HG02610 (cell line): ENCODE results near the gene PLXDC1.

Experiments used
- ATAC-seq: cut with Tn5 transposase; IDR thresholded peaks from one replicate; pipeline ENCODE4 v1.9.1; 2021; ENCODE audit warnings: mild to moderate bottlenecking, moderate library complexity; ENCODE audit not compliant: unreplicated experiment

PLXDC1 gene

DNA sequence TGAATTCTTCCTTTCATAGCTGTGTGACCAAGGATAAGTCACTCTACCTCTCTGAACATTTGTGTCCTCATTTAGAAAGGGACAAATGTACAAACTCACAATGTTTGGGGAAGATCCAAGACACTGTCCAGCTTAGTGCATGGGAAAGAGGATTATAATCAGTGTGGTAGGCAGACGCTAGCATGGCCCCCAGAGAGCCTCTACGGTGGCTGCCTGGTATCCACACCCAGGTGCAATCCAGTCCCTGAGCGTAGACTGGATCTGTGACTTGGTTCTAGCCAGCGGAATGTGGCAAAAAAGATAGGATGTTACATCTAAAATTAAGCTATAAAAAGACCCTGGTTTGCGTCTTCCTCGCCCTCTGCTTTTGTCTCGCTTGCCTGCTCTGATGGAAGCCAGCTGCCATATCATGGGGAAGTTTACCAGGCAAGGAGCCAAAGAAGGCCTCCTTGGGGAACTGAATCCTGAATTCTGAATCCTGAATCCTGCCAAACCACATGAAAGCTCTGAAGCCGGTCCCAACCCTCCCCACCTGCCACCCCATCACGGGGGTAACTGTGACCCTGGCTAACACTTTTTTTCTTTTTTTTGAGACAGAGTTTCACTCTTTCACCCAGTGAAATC is 51.7 kb downstream of the PLXDC1 start:
- no peak for ATAC-seq

DNA sequence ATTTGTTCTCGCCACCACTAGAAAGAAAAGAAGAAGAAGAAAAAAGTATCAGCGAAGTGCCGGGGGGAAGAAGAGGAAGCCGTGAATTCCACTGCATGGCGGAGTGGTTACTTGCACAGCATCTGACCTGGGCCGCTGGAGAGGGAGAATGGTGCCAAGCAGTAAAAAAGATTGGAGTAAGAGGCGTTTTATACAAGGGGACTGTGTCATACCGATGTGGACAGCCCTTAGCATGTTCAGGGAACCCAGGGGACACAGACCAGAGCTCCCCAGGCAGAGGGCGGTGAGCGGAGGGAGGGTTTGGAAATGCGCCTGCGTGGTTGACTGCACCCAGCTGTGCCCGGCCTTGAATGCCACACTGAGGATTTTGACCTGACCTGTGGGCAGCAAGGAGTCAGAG is 52.8 kb downstream of the PLXDC1 start:
- ATAC-seq: no peak

- ATAC-seq: no peak
Measured at GRCh38 chr17:39097537-39097936, 53.9 kb downstream of the PLXDC1 start.

- no peak for ATAC-seq
Measured at GRCh38 chr17:39097150-39097519, 54.3 kb downstream of the PLXDC1 start.

DNA sequence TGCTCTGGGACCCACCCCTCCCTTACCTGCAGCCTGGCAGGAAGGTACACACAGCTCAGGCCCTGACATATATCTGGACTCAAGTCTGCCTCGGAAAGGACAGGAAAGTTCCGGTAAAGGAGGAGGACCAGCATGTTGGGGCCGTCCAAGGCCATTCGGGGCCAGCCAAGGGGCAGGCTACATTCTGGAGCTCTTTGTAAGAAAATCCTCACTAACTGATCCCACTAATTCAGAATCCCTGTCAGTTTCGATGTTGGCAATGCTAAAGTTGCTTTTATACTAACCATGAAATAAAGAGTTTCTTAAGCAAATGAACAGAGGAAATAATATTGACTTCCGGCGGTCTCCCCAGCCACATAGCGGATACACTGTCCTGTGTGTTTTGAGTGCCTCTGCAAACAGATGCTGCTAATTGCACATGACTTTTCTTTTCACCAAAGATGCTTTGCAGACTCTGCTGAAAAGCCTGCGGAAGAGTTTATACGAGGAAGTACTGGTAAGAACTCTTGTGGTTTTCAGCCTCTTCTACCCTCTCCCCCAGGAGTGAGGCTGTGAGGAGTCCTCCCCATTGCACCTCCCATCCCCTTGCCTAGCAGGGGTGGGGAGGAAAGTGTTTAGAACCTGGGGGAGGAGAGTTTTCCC is 54.8 kb downstream of the PLXDC1 start:
- ATAC-seq: no peak

GRCh38 chr17:39095309-39095686 is 56.1 kb downstream of the PLXDC1 start:
- no peak for ATAC-seq

GRCh38 chr17:39094607-39095308 is 56.7 kb downstream of the PLXDC1 start:
- ATAC-seq: no peak

DNA sequence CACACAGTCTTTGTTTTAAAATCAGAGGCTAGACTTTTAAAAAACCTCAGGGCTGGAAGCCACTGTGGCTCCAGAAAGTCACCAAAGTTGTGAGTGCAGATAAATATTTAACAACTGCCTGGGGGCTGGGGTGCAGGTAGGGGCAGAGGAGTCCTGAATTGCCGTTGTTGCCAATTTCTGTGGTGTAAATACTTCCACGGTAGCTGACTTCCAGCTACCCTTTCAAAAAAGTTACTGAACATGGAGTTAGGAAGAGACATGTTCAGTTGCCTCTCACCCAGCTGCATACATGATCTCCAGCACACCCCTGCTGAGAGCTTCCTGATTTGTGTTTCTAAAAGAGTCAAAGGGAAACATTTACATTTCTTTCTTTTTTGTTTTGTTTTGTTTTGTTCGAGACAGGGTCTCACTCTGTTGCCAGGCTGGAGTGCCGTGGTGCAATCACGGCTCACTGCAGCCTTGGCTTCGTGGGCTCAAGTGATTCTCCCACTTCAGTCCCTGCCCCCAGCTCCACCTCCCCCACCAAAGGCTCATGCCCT is 58.7 kb downstream of the PLXDC1 start:
- ATAC-seq: no peak

- no peak for ATAC-seq
Measured at GRCh38 chr17:39090908-39091665, 60.4 kb downstream of the PLXDC1 start.

DNA sequence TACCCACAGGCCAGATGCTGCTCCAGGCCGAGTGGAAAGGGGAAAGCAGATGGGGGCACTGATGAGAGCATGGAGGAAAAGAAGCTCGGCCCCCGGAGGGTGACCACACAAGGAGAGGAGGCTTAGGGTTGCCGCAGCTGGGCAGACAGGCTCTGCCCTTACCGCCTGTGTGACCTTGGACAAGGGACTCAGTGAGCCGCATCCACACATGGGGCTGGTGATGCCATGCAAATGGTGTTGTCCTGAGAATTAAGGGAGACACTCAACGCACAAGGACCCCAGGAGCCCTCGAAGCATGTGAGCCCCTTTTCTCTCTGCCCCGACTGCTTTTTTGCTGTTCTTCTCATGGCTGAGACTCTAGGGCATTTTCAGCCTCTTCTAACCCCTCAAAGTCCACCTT is 61.0 kb downstream of the PLXDC1 start:
- ATAC-seq: no peak

- no peak for ATAC-seq
Measured at GRCh38 chr17:39084558-39084957, 66.9 kb downstream of the PLXDC1 start.

- no peak for ATAC-seq
Measured at GRCh38 chr17:39083270-39083669, 68.2 kb downstream of the PLXDC1 start.

DNA sequence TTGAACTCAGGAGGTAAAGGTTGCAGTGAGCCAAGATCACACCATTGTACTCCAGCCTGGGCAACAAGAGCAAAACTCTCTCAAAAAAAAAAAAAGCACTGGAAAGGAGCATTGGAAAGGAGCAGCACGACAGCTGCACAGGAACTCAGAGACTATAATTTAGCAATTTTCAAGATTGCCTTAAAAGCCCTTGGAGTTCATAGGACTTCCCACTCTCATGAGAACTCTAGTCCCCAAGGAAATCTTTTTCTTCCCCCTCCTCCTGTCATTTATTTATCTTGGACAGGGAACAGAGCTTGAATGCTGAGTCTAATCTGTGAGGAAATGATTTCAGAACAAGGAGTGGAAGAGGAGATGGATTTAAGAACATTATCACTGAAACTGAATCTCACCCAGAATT is 69.0 kb downstream of the PLXDC1 start:
- no peak for ATAC-seq

GRCh38 chr17:39081851-39082250 is 69.6 kb downstream of the PLXDC1 start:
- ATAC-seq: no peak

DNA sequence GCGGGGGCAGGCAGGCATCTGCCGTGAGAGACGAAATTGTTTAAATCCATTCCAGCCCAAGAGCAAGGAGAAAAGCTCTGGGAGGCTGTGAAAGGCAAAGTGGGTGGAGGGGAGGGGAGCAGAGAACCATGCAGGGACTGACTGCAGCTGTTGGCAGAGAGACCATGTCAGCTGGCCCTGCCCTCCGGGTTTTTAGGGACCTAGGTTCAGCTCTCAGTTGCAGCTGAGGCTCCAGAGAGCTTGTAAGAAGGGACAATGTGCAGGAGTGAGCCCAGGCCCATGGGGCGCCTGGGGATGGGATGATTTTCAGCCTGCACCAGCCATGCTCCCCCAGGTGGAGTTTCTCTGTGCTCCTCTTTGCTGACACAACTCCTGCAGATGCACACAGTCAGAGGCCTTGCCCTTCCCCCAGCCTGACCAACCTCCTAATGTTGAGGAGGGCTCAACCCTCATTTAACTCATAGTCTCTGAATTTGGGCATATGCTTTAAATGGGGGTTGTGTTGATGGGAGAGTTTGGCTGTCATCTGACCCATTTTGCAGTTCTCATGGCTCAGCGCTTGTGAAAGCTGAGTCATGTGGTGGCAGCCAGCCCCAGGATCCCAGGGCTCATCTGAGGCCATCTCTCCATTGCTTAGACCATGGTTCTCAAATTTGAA is 70.9 kb downstream of the PLXDC1 start:
- ATAC-seq: no peak

- ATAC-seq: no peak
Measured at GRCh38 chr17:39079836-39080235, 71.6 kb downstream of the PLXDC1 start.

- ATAC-seq: no peak
Measured at GRCh38 chr17:39077866-39078265, 73.6 kb downstream of the PLXDC1 start.

GRCh38 chr17:39077252-39077651 is 74.2 kb downstream of the PLXDC1 start:
- no peak for ATAC-seq

GRCh38 chr17:39074676-39075075 is 76.8 kb downstream of the PLXDC1 start:
- ATAC-seq: no peak

GRCh38 chr17:39073916-39074315 is 77.5 kb downstream of the PLXDC1 start:
- ATAC-seq: no peak

GRCh38 chr17:39073353-39073752 is 78.1 kb downstream of the PLXDC1 start:
- no peak for ATAC-seq
